NCI-H510A (cell line): ENCODE data around the gene KAZALD1.
"Not testable (repeated sequence)": the region's sequence is repeated elsewhere in the genome, so short reads cannot be mapped to it uniquely, and the experiment has no call there.

Experiments used
- DNase-seq: peaks from one replicate; lab custom pipeline; 2025; lab: John Stamatoyannopoulos, UW

KAZALD1 gene

GRCh38 chr10:101030496-101031127 lies 31.2 kb upstream of the KAZALD1 start:
- no peak for DNase-seq

GRCh38 chr10:101031128-101031795 lies 30.5 kb upstream of the KAZALD1 start, which contains the start of the genes PDZD7 and SFXN3:
PDZD7 (minus strand) TSS chr10:101031129; CDS start chr10:101030219, 910 bp downstream.
SFXN3 (plus strand) TSS chr10:101031234; CDS start chr10:101034695, 3,461 bp downstream.
- peak; percentile 79 for DNase-seq

DNA sequence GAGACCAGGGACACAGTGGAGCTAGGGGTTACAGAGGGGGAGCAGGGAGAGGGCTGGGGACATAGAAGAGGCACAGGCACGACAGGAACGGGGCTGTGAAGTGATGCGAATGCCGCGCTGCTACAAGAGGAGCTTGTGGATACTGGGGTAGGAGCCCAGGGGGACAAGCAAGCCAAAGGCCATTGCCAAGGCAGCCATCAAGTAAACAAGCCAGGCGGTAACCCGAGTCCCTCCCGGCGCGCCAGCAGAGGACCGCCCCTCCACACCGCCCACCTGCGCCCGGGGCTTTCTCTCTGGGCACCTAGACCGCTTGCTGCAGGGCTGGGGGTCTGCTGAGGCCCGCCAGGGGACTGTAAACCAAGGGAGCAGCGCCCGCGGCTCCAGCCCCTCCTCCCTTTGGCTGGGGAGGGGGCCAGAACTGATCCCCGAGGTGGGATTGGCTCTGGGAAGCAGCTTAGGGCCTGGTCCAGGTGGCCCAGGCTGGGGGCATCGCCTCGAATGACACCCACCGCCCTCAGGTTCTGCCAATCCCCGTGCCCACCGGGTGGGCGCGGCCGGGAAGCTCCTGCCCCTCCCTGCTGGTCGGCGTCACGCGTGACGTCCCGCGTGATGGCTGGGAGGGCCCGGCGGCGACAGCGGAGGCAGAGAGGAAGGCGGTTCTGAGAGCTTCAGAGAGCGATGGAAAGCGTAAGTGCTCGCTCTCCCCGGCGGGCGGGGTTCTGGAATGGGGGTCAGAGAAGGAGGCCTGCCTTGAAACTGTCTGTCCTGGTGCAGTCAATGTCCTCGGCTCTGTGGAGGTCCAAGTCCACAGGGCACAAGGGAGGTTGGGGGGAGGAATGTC lies 29.8 kb upstream of the KAZALD1 start:
- peak; percentile 37 for DNase-seq

- DNase-seq = no peak
Observed at GRCh38 chr10:101032637-101033224, 29.1 kb upstream of the KAZALD1 start.

- DNase-seq = no peak
Observed at GRCh38 chr10:101033276-101033675, 28.5 kb upstream of the KAZALD1 start.

DNA sequence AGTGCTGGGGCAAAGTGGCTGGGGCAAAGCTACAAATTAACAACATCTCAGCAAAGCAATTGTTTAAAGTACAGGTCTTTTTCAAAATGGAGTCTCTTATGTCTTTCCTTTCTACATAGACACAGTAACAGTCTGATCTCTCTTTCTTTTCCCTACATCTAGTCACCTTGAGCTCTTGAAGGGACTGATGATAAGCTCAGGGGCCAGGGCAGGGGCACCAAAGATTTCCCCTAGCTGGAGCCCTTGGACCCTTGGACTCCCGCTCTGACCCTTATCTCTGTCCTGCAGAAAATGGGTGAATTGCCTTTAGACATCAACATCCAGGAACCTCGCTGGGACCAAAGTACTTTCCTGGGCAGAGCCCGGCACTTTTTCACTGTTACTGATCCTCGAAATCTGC lies 27.4 kb upstream of the KAZALD1 start:
- not testable (repeated sequence) for DNase-seq

- no peak for DNase-seq
Observed at GRCh38 chr10:101035314-101035713, 26.5 kb upstream of the KAZALD1 start.

DNA sequence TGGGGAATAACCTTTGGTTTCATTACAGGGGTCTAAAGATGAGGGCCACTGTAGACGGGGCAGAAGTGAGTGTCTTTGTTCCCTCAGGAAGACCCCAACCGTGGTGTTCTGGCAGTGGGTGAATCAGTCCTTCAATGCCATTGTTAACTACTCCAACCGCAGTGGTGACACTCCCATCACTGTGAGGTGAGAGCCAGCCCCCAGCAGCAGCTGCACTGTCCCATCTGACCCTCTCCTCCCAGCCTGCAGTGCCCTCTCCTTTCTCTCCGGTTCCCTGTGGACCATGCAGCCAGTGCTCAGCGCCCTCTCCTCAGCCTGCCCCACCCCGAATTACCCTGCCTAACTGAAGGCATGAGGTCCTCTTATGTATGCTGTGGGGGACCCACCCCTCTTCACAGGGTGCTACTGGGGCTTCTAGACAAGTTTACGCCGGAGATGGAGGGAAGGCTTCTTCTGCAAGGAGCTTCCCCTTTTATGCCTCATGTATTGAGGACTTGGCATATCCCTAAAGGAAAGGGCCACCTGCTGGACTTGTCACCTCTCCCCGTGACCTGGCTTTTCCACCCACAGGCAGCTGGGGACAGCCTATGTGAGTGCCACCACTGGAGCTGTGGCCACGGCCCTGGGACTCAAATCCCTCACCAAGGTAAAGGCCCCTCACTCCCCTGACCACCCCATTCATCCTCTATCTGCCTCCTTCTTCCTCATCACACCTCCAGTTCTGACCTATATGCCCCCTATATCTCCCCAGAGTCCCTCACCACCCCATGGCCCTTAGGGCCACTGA lies 25.7 kb upstream of the KAZALD1 start:
- no peak for DNase-seq

DNA sequence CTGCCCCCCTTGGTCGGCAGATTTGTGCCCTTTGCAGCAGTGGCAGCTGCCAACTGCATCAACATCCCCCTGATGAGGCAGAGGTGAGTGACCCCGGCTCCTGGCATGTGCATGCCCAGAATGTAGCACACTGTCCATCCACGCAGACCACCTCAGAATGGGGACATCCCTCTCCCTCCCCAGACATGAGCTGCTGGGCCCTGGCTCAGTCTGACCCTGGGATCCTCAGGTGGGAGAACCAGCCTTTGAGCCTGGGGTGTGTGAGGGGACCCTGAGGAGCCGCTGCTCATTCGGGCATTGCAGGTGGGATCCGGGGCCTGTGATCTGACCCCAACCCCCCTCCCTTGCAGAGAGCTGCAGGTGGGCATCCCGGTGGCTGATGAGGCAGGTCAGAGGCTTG lies 25.1 kb upstream of the KAZALD1 start:
- no peak for DNase-seq

DNA sequence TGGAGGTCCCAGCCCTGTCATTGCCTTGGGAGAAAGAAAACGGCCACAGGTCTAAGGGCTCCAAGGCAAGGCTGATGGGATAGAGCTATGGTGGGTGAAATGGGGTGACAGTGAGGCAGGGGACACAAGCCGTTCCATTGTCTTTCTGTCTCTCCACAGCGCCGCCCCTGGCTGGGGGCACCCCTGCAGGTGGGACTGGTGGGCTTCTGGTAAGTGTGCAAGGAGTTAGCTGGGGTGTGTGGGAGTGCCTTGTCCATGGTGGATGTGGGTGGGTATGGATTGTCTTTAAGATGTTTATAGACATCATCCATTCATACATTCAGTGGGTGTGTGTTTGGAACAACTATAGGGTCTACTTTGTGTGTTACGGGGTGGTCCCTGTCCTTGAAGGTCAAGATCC lies 23.3 kb upstream of the KAZALD1 start:
- no peak for DNase-seq

DNA sequence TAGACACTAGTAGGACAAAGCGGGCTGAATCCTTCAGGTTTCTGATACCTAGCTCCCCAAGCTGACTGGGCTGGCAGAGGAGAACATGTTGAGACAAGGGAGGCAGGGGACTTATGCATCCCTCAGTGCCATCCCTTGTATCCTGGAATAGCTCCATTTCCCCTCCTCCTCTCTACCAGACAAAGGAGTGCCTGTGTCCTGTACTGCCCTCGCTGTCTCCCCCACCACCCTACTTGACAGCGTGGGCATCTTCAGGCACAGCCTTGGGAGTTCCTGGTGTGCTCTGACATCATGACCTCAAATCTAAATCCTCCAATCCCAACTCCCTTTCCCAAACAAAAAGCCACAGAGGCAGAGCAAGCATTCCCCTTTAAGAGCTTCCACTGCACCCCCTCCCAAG lies 21.7 kb upstream of the KAZALD1 start:
- DNase-seq = no peak

GRCh38 chr10:101040851-101041250 lies 20.9 kb upstream of the KAZALD1 start:
- DNase-seq = no peak

- peak; percentile 53 for DNase-seq
Observed at GRCh38 chr10:101041252-101041761, 20.5 kb upstream of the KAZALD1 start.

DNA sequence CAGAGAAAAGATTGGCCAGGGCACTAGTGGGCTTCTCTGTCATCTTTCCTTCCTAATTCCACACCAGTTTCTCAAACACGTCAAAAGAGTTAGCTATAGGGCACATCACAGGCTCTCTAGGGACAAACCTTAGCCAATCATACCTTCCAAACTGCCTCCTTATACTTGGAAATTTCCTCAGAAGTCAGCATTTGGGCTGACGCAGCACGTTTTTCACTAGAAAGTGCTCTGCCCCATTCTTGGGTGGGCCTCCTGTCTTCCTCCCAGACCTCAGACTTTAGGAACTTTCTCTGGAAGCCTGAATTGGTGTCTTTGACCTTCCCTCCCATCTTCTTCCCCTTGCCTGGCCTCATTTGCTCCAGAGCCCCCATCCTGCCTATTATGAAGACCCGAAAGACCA lies 19.7 kb upstream of the KAZALD1 start:
- no peak for DNase-seq

DNA sequence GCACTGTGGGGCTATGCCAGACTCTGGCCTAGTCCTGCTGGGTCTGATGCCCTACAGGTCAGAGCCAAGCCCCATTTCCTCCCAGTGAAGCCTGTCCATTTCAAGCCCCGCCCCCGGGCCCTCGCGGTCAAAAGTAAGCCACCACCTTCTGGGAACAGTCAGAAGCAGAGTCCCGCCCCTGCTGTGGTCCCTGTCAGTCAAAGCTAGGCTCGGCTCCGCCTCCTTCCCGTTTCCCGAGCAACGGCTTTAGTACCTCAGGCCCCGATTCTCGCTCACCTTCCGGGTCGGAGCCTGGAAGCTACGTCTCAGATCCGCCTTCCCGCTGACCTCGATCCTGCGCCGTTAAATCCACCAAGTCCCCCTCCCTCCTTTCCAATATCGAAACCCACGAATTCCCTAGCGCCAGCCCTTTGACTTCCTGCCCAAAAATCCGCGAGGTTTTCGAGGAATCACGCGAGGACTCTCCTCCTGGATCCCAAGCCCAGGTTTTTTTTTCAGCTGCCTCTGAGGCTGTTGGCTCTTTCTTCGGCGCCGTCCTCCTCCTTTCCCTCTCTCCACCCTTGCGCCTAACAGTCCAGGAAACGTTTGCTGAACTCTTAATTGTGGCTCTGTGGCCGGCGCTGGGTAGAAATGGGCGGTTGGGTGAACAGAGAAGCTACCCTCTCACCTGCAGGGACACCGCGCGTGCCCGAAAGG lies 19.0 kb upstream of the KAZALD1 start:
- peak; percentile 97 for DNase-seq

- DNase-seq = no peak
Observed at GRCh38 chr10:101043363-101043707, 18.5 kb upstream of the KAZALD1 start.

- no peak for DNase-seq
Observed at GRCh38 chr10:101044117-101044516, 17.7 kb upstream of the KAZALD1 start.

DNA sequence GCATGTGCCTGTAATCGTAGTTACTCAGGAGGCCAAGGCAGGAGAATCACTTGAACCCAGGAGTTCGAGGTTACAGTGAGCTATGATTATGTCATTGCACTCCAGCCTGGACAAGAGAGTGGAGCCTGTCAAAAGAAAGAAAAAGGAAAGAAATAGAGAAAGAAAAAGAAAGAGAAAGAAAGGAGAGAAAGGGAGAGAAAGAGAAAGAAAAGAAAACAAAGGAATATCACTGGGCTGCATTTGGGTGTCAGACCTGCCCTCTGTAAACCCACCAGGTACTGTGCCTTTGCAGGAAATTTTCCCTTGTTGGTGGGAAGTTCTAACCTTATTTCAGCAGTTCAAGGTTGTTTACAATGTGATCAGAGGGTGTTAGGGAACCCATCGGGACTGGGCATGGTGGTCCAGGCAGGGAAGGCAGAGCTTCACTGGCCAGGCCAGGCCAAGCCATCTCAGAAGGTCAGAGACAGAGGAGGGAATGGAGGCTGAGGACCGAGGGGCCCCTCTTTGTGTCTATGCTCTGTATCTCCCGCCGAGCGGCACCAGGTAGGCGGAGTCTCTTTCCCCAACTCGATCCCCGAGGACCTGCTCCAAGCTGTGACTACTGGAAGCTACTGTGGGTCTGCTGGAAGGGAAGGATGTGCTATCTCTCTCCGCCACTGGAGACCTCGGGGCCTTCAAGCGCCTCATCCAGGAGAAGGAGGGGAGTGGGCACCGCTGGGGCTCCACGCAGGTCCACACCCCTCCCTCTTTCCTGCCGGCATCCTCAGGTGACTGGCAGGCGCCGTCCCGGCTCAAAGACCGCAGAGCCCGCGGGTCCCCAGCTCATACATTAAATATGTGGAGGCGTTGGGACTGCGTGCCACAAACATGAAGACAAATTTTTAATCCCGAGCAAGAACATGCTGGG lies 15.2 kb upstream of the KAZALD1 start:
- no peak for DNase-seq

- DNase-seq = no peak
Observed at GRCh38 chr10:101047268-101047667, 14.5 kb upstream of the KAZALD1 start.
